ENCODE data around the gene MTCL3.

GRCh38 chr6:127516662-127517273 is 2.4 kb downstream of the MTCL3 start:
- TF ChIP-seq POLR2AphosphoS5 (IDR thresholded peaks at IDR 0.05; ENCODE audit: low read depth, low read length) (no peak), POLR2A (IDR thresholded peaks at IDR 0.05; ENCODE audit: low read depth, low read length) (no peak)
